ENCODE measurements around the gene RPAP3.

Gene RPAP3

DNA sequence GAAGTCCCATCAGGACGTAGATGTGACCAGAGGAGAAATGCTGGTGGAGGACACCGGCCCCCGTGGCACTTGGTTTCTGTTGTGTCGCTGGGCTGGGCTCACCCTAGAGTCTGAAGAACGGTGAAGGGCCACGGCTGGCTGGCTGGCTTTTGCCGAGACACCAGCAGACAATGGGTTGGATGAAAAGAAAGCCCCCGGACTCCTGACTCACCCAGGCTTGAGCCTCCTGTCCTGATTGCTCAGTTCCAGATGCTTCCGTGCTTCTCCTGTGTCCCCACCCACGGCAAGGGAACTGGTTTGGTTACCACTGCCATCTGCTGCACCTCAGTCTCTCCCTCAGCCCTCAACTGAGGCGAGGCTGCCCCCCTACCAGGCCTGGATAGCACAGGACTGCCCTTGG, 29.8 kb upstream of the RPAP3 start:
- Histone ChIP-seq H3K9ac (ENCODE audit: low read depth, low read length, poor library complexity) (no peak overlapping the region), H4K8ac (ENCODE audit: low read depth, low read length) (no peak overlapping the region), H3K36me3 (replicated peaks in 1 of 2; ENCODE audit: control insufficient read depth in 2 of 2, insufficient read depth in 2 of 2, low read length in 2 of 2) (no peaks in the 10 kb centered on the region), H2AK5ac (ENCODE audit: low read depth, low read length) (peak overlapping the region; percentile 72), H3K14ac (ENCODE audit: low read length) (peak overlapping the region; percentile 56), H3K18ac (ENCODE audit: low read length) (peak overlapping the region; percentile 93), H3K9me3 (replicated peaks in 1 of 2; ENCODE audit: control insufficient read depth in 2 of 2, insufficient read depth in 1 of 2, low read depth in 1 of 2, low read length in 2 of 2) (no peaks in the 10 kb centered on the region), H3K4me1 (ENCODE audit: control insufficient read depth in 2 of 2, insufficient read depth in 1 of 2, low read depth in 1 of 2, low read length in 2 of 2) (peaks cover 20 to 21% of the 10 kb centered on the region in 2 donors), H2BK15ac (ENCODE audit: low read length) (peak overlapping the region; percentile 31), H3K79me1 (ENCODE audit: low read depth, low read length) (no peaks in the 10 kb centered on the region), H3K27me3 (ENCODE audit: control insufficient read depth in 3 of 3, insufficient read depth in 3 of 3, low read depth in 1 of 3, low read length in 3 of 3) (no peaks in the 10 kb centered on the region), H3K23ac (ENCODE audit: low read depth, low read length, poor library complexity) (no peak overlapping the region), H2BK5ac (ENCODE audit: low read length) (peak overlapping the region; percentile 14), H3K4me3 (ENCODE audit: low read length in 2 of 2) (no peak overlapping the region), H3K4me2 (ENCODE audit: insufficient read depth, low read length, poor library complexity, severe bottlenecking) (no peak overlapping the region), H2AFZ (ENCODE audit: low read length) (peak overlapping the region; percentile 81), H2BK120ac (ENCODE audit: low read depth, low read length) (peak overlapping the region; percentile 14), H3K4ac (ENCODE audit: low read length) (no peak overlapping the region), H3K27ac (replicated peaks; ENCODE audit: low read length) (no peak overlapping the region), H4K91ac (ENCODE audit: low read depth, low read length, poor library complexity) (no peak overlapping the region), H2BK12ac (ENCODE audit: low read length) (peak overlapping the region; percentile 35)
- DNase-seq (ENCODE audit: low spot score) = no peak
- WGBS, 2 donors (ENCODE audit: extremely low coverage in 2 of 2, insufficient read length in 2 of 2, insufficient replicate concordance in 1 of 2) = no CpG with 5 or more reads among the region's 11 CpGs

DNA sequence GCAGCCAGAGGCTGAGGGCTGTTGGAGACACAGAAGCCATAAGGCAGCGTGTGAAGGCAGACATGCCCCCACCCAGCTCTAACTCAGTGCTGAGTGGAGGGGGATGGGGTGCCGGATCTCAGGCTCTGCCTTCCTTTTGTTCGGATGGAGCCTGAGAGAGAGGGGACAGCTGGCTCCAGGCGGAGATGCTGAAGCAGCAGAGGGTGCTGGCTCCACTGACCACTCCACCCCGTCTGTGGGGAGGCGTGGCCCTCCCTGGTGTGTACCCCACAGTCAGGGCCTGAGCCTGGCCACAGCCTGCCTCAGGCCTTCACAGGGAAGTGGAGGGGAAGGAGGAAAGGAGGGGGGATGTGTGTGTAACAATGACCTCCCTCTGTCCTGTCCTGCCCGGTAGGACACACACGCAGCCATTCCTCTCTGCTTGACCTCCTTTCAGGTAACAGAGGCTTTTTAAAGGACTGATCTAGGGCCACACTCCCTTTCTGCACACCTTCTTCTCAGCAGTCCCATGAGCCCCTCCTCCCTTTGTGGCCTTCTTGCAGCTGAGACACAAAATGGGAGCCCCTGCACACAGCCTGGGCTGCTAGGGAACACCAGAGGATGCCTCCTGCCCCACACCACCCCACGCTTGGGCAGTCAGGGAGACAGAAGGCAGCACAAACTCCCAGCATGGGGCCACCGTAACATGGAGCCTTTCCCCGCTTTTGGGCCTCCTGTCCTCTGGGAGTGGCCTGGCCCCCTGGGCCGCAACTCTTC, 29.1 kb upstream of the RPAP3 start:
- peak overlapping the region; percentile 31 for H3K4ac ChIP-seq (ENCODE audit: low read length)
- H2BK15ac ChIP-seq (ENCODE audit: low read length) = peak overlapping the region; percentile 31
- peak overlapping the region; percentile 30 for H2BK12ac ChIP-seq (ENCODE audit: low read length)
- H2AK5ac ChIP-seq (ENCODE audit: low read depth, low read length) = peak overlapping the region; percentile 72
- H4K91ac ChIP-seq (ENCODE audit: low read depth, low read length, poor library complexity) = peak overlapping the region; percentile 40
- H3K4me1 ChIP-seq (ENCODE audit: control insufficient read depth in 2 of 2, insufficient read depth in 1 of 2, low read depth in 1 of 2, low read length in 2 of 2) = peaks cover 20% of the 10 kb centered on the region in 2 donors
- WGBS, 2 donors (ENCODE audit: extremely low coverage in 2 of 2, insufficient read length in 2 of 2, insufficient replicate concordance in 1 of 2) = no CpG with 5 or more reads among the region's 12 CpGs
- no peak overlapping the region for H3K4me3 ChIP-seq (ENCODE audit: low read length in 2 of 2)
- H3K9me3 ChIP-seq (replicated peaks in 1 of 2; ENCODE audit: control insufficient read depth in 2 of 2, insufficient read depth in 1 of 2, low read depth in 1 of 2, low read length in 2 of 2) = no peaks in the 10 kb centered on the region
- DNase-seq (ENCODE audit: low spot score) = no peak
- peak overlapping the region; percentile 49 for H3K23ac ChIP-seq (ENCODE audit: low read depth, low read length, poor library complexity)
- peak overlapping the region; percentile 93 for H3K18ac ChIP-seq (ENCODE audit: low read length)
- H3K9ac ChIP-seq (ENCODE audit: low read depth, low read length, poor library complexity) = peak overlapping the region; percentile 57
- peak overlapping the region; percentile 81 for H2AFZ ChIP-seq (ENCODE audit: low read length)
- peak overlapping the region; percentile 14 for H2BK120ac ChIP-seq (ENCODE audit: low read depth, low read length)
- no peak overlapping the region for H3K4me2 ChIP-seq (ENCODE audit: insufficient read depth, low read length, poor library complexity, severe bottlenecking)
- peak overlapping the region; percentile 14 for H2BK5ac ChIP-seq (ENCODE audit: low read length)
- no peaks in the 10 kb centered on the region for H3K27me3 ChIP-seq (ENCODE audit: control insufficient read depth in 3 of 3, insufficient read depth in 3 of 3, low read depth in 1 of 3, low read length in 3 of 3)
- peak overlapping the region; percentile 83 for H3K14ac ChIP-seq (ENCODE audit: low read length)
- no peak overlapping the region for H4K8ac ChIP-seq (ENCODE audit: low read depth, low read length)
- H3K27ac ChIP-seq (replicated peaks; ENCODE audit: low read length) = no peak overlapping the region
- no peaks in the 10 kb centered on the region for H3K79me1 ChIP-seq (ENCODE audit: low read depth, low read length)
- H3K36me3 ChIP-seq (replicated peaks in 1 of 2; ENCODE audit: control insufficient read depth in 2 of 2, insufficient read depth in 2 of 2, low read length in 2 of 2) = no peaks in the 10 kb centered on the region

DNA sequence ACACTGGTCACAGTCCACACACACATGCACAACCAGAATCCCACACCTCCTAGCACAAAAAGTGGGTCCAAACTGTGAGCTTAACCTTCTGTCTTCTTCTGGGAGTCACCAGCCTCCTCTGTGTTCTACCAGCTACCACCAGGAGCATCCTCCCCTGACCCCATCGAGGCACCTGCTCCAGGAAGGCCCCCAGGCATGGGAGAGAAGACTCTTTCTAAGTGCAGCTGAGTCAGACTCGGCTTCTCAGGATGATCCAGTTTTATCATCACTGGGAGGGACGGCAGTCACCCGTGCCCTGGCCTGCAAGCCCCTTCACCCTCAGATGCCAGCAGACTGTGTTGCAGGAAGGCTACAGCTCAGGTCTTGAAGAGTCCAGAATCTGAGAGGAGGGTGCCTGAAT, 27.3 kb upstream of the RPAP3 start:
- Histone ChIP-seq H3K18ac (ENCODE audit: low read length) (peak overlapping the region; percentile 70), H2BK5ac (ENCODE audit: low read length) (no peak overlapping the region), H3K23ac (ENCODE audit: low read depth, low read length, poor library complexity) (no peak overlapping the region), H4K91ac (ENCODE audit: low read depth, low read length, poor library complexity) (no peak overlapping the region), H2AK5ac (ENCODE audit: low read depth, low read length) (no peak overlapping the region), H2BK15ac (ENCODE audit: low read length) (peak overlapping the region; percentile 79), H3K27me3 (ENCODE audit: control insufficient read depth in 3 of 3, insufficient read depth in 3 of 3, low read depth in 1 of 3, low read length in 3 of 3) (no peaks in the 10 kb centered on the region), H3K4me1 (ENCODE audit: control insufficient read depth in 2 of 2, insufficient read depth in 1 of 2, low read depth in 1 of 2, low read length in 2 of 2) (peaks cover 20% of the 10 kb centered on the region in 2 donors), H2AFZ (ENCODE audit: low read length) (no peak overlapping the region), H3K4ac (ENCODE audit: low read length) (no peak overlapping the region), H3K27ac (replicated peaks; ENCODE audit: low read length) (no peak overlapping the region), H3K9ac (ENCODE audit: low read depth, low read length, poor library complexity) (no peak overlapping the region), H3K14ac (ENCODE audit: low read length) (no peak overlapping the region), H3K79me1 (ENCODE audit: low read depth, low read length) (no peaks in the 10 kb centered on the region), H2BK120ac (ENCODE audit: low read depth, low read length) (no peak overlapping the region), H3K4me2 (ENCODE audit: insufficient read depth, low read length, poor library complexity, severe bottlenecking) (no peak overlapping the region), H3K9me3 (replicated peaks in 1 of 2; ENCODE audit: control insufficient read depth in 2 of 2, insufficient read depth in 1 of 2, low read depth in 1 of 2, low read length in 2 of 2) (no peaks in the 10 kb centered on the region), H3K36me3 (replicated peaks in 1 of 2; ENCODE audit: control insufficient read depth in 2 of 2, insufficient read depth in 2 of 2, low read length in 2 of 2) (no peaks in the 10 kb centered on the region), H3K4me3 (ENCODE audit: low read length in 2 of 2) (no peak overlapping the region), H2BK12ac (ENCODE audit: low read length) (no peak overlapping the region), H4K8ac (ENCODE audit: low read depth, low read length) (no peak overlapping the region)
- no CpG with 5 or more reads among the region's 4 CpGs for WGBS, 2 donors (ENCODE audit: extremely low coverage in 2 of 2, insufficient read length in 2 of 2, insufficient replicate concordance in 1 of 2)
- DNase-seq (ENCODE audit: low spot score) = no peak

DNA sequence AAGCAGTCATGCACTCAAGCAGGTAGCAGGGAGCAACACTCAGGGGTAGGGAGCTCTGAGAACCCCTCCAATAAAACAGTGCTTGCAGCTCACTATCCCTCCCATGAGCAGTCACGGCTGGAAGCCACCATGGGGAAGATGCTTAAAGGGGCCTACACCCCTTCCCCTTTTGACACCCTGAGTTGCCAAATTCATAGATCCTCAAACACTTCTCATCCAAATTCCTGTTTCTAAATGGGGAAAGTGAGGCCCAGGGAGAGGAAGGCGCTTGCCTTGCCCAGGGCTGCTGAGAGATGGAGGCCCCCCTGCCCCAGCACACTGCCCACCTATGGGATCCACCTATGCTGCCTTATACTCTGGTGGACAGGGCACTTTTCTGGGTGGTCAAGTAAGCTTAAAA, 26.7 kb upstream of the RPAP3 start:
- no peaks in the 10 kb centered on the region for H3K79me1 ChIP-seq (ENCODE audit: low read depth, low read length)
- no peaks in the 10 kb centered on the region for H3K36me3 ChIP-seq (replicated peaks in 1 of 2; ENCODE audit: control insufficient read depth in 2 of 2, insufficient read depth in 2 of 2, low read length in 2 of 2)
- H2BK12ac ChIP-seq (ENCODE audit: low read length) = no peak overlapping the region
- no peak overlapping the region for H2AFZ ChIP-seq (ENCODE audit: low read length)
- no peak overlapping the region for H4K8ac ChIP-seq (ENCODE audit: low read depth, low read length)
- no peak overlapping the region for H2AK5ac ChIP-seq (ENCODE audit: low read depth, low read length)
- DNase-seq (ENCODE audit: low spot score) = no peak
- no peak overlapping the region for H2BK15ac ChIP-seq (ENCODE audit: low read length)
- no peaks in the 10 kb centered on the region for H3K27me3 ChIP-seq (ENCODE audit: control insufficient read depth in 3 of 3, insufficient read depth in 3 of 3, low read depth in 1 of 3, low read length in 3 of 3)
- no peak overlapping the region for H3K23ac ChIP-seq (ENCODE audit: low read depth, low read length, poor library complexity)
- no peak overlapping the region for H3K4ac ChIP-seq (ENCODE audit: low read length)
- H3K9me3 ChIP-seq (replicated peaks in 1 of 2; ENCODE audit: control insufficient read depth in 2 of 2, insufficient read depth in 1 of 2, low read depth in 1 of 2, low read length in 2 of 2) = no peaks in the 10 kb centered on the region
- H3K14ac ChIP-seq (ENCODE audit: low read length) = no peak overlapping the region
- no peak overlapping the region for H4K91ac ChIP-seq (ENCODE audit: low read depth, low read length, poor library complexity)
- H3K4me1 ChIP-seq (ENCODE audit: control insufficient read depth in 2 of 2, insufficient read depth in 1 of 2, low read depth in 1 of 2, low read length in 2 of 2) = peaks cover 20% of the 10 kb centered on the region in 2 donors
- H3K18ac ChIP-seq (ENCODE audit: low read length) = no peak overlapping the region
- WGBS, 2 donors (ENCODE audit: extremely low coverage in 2 of 2, insufficient read length in 2 of 2, insufficient replicate concordance in 1 of 2) = no CpG with 5 or more reads among the region's 2 CpGs
- no peak overlapping the region for H3K9ac ChIP-seq (ENCODE audit: low read depth, low read length, poor library complexity)
- H2BK120ac ChIP-seq (ENCODE audit: low read depth, low read length) = no peak overlapping the region
- H2BK5ac ChIP-seq (ENCODE audit: low read length) = no peak overlapping the region
- H3K4me3 ChIP-seq (ENCODE audit: low read length in 2 of 2) = no peak overlapping the region
- no peak overlapping the region for H3K27ac ChIP-seq (replicated peaks; ENCODE audit: low read length)
- H3K4me2 ChIP-seq (ENCODE audit: insufficient read depth, low read length, poor library complexity, severe bottlenecking) = no peak overlapping the region
